ENCODE data around the gene CPEB4. TPM values are rescaled to one million over a fixed set of nuclear protein-coding genes. Genes with fewer than 3 reads are reported as not detected.

Gene CPEB4
- total RNA-seq, 1 experiment from 2014 or later, result 27.7 TPM

GRCh38 chr5:173963182-173963838 is 75.2 kb downstream of the CPEB4 start:
- POLR2A ChIA-PET, result interaction anchor here (0.6 to 0.7 kb wide), 2 partner anchors 38 to 71 kb away, joined by 5 to 6 read pairs; no protein-coding TSS in a partner anchor
- peak; percentile 56 for DNase-seq (ENCODE audit: low read depth, low spot score)
- no peaks in the 10 kb centered on the region for H3K27me3 ChIP-seq (ENCODE audit: control insufficient read depth, insufficient read depth, low read length)
- CTCF ChIA-PET, result interaction anchor here (0.8 to 0.9 kb wide), 2 partner anchors 10 to 430 kb away, joined by 4 to 8 read pairs; no protein-coding TSS in a partner anchor
- ATAC-seq, result peak; percentile 60
- intact Hi-C loops (cut with micrococcal nuclease; ENCODE audit: unreplicated experiment), result no loop called here
- no peaks in the 10 kb centered on the region for H3K9me3 ChIP-seq (ENCODE audit: control insufficient read depth, insufficient read depth, low read depth, low read length)
- TF ChIP-seq SIN3A (IDR thresholded peaks at IDR 0.05; ENCODE audit: borderline replicate concordance, insufficient read depth, low read depth, low read length), result no peak
- TF ChIP-seq CTCF (IDR thresholded peaks at IDR 0.05), result no peak
- no peak for TF ChIP-seq POLR2AphosphoS5 (IDR thresholded peaks at IDR 0.05; ENCODE audit: low read depth, low read length)
- no peak for TF ChIP-seq TCF7L2 (IDR thresholded peaks at IDR 0.05; ENCODE audit: low read depth, low read length)
- no peak for TF ChIP-seq REST (IDR thresholded peaks at IDR 0.05; ENCODE audit: insufficient read depth in 1 of 2, low read depth in 2 of 2, low read length in 1 of 2)
- H3K36me3 ChIP-seq (ENCODE audit: control insufficient read depth, insufficient read depth, low read length), result no peaks in the 10 kb centered on the region; the same call in 1 of the 2 replicates
- in situ Hi-C loops (cut with HindIII; ENCODE audit: low pct_unique_long_range_greater_than_20kb, low sequenced_read_pairs), result no loop called here
- no TSS peak for BruUV-seq (replicated peaks)
- H3K27ac ChIP-seq (ENCODE audit: low read length), result peak overlapping the region; percentile 81
- H3K4me3 ChIP-seq (ENCODE audit: low read depth in 2 of 2, low read length in 2 of 2), result peak overlapping the region; percentile 55 to 85
- peaks cover 8% of the 10 kb centered on the region for H3K4me1 ChIP-seq (ENCODE audit: control insufficient read depth, insufficient read depth, low read length)

GRCh38 chr5:173963867-173964441 is 75.8 kb downstream of the CPEB4 start:
- no peak for DNase-seq (ENCODE audit: low read depth, low spot score)
- in situ Hi-C loops (cut with HindIII; ENCODE audit: low pct_unique_long_range_greater_than_20kb, low sequenced_read_pairs) (no loop called here), intact Hi-C loops (cut with micrococcal nuclease; ENCODE audit: unreplicated experiment) (no loop called here)
- Histone ChIP-seq H3K4me3 (ENCODE audit: low read depth in 2 of 2, low read length in 2 of 2) (peak overlapping the region; percentile 55 to 85), H3K36me3 (ENCODE audit: control insufficient read depth, insufficient read depth, low read length) (no peaks in the 10 kb centered on the region; the same call in 1 of the 2 replicates), H3K27me3 (ENCODE audit: control insufficient read depth, insufficient read depth, low read length) (no peaks in the 10 kb centered on the region), H3K4me1 (ENCODE audit: control insufficient read depth, insufficient read depth, low read length) (peaks cover 8% of the 10 kb centered on the region), H3K27ac (ENCODE audit: low read length) (peak overlapping the region; percentile 81), H3K9me3 (ENCODE audit: control insufficient read depth, insufficient read depth, low read depth, low read length) (no peaks in the 10 kb centered on the region)
- TF ChIP-seq TCF7L2 (IDR thresholded peaks at IDR 0.05; ENCODE audit: low read depth, low read length), result peak; percentile 30; the same call in 1 of the 2 replicates
- no peak for TF ChIP-seq REST (IDR thresholded peaks at IDR 0.05; ENCODE audit: insufficient read depth in 1 of 2, low read depth in 2 of 2, low read length in 1 of 2)
- TF ChIP-seq CTCF (IDR thresholded peaks at IDR 0.05), result no peak
- TF ChIP-seq SIN3A (IDR thresholded peaks at IDR 0.05; ENCODE audit: borderline replicate concordance, insufficient read depth, low read depth, low read length), result no peak
- peak; percentile 67 for TF ChIP-seq POLR2AphosphoS5 (IDR thresholded peaks at IDR 0.05; ENCODE audit: low read depth, low read length)
- ATAC-seq, result peak; percentile 88
- ChIA-PET CTCF (interaction anchor here (0.8 to 0.9 kb wide), 2 partner anchors 9 to 430 kb away, joined by 4 to 8 read pairs; no protein-coding TSS in a partner anchor), POLR2A (interaction anchor here (0.7 kb wide), 1 partner anchor 38 kb away, joined by 6 read pairs; no protein-coding TSS in a partner anchor)
- BruUV-seq (replicated peaks), result no TSS peak

All from Panc1 (cell line).